ENCODE results near the gene DNAJC5. TPM values are rescaled to one million over a fixed set of nuclear protein-coding genes. Genes with fewer than 3 reads are reported as not detected.
"Not testable (repeated sequence)": the region's sequence is repeated elsewhere in the genome, so short reads cannot be mapped to it uniquely, and the experiment has no call there.

Gene DNAJC5
- polyA plus RNA-seq, 3 donors = 25.7 to 29.0 (median 28.7) TPM

DNA sequence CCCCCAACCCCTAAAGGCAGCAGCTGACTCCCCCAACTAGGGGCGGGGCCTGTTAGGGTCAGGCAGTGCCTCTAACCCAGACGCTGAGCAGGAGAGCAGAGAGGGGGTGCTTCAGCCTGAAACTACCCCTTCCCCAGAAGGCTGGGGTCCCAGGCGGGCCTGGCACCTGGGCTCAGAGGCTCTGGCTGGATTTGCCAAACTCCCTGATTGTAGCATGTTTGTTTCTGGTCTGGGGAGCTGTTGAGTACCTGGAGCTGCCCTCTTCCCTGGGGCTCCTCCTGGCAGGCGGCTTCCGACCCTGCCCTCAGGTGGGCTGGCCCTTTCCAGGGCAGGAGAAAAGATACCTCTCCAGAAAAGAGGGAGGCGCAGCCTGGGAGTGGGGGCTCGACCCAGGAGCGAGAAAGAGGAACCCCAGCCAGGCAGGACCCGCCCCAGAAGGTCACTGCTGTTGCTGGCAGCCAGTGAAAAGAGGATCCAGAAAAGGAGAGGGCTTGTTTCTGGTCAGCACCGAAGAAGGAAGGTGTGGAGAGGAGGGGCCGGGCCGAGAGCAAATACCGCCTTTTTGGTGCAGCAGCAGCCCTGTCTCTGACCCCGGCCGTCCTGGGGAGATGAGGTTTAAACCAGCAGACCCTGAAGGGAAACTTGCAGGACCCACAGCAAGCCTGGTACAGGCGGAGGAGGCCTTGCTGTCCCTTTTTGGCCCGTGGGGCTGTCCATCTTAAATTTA lies 34.4 kb upstream of the DNAJC5 start:
- DNase-seq (ENCODE audit: low read depth in 3 of 3, low spot score in 2 of 3) = no peak

DNA sequence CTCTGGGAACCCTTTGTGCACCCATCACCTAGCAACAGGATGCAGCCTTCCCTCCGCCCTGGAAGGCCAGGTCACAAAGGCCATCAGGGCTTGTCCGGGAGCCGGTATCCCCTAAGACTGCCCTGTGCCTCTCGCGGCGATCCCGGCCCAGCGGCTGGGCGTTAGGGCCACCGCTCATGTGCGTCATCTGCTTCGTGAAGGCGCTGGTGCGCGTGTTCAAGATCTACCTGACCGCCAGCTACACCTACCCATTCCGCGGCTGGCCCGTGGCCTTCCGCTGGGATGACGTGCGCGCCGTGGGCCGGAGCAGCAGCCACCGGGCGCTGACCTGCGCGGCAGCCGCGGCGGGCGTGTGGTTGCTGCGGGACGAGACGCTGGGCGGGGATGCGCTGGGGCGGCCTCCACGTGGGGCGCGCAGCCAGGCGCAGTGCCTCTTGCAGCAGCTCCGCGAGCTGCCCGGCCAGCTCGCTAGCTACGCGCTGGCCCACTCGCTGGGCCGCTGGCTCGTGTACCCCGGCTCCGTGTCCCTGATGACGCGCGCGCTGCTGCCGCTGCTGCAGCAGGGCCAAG lies 33.5 kb upstream of the DNAJC5 start, which contains the start of gene ABHD16B:
Gene ABHD16B (plus strand): TSS at position 134 of the 570 bp plus-strand sequence. CDS start 43 bp downstream, at position 177.
- no peak for DNase-seq (ENCODE audit: low read depth in 3 of 3, low spot score in 2 of 3)

DNA sequence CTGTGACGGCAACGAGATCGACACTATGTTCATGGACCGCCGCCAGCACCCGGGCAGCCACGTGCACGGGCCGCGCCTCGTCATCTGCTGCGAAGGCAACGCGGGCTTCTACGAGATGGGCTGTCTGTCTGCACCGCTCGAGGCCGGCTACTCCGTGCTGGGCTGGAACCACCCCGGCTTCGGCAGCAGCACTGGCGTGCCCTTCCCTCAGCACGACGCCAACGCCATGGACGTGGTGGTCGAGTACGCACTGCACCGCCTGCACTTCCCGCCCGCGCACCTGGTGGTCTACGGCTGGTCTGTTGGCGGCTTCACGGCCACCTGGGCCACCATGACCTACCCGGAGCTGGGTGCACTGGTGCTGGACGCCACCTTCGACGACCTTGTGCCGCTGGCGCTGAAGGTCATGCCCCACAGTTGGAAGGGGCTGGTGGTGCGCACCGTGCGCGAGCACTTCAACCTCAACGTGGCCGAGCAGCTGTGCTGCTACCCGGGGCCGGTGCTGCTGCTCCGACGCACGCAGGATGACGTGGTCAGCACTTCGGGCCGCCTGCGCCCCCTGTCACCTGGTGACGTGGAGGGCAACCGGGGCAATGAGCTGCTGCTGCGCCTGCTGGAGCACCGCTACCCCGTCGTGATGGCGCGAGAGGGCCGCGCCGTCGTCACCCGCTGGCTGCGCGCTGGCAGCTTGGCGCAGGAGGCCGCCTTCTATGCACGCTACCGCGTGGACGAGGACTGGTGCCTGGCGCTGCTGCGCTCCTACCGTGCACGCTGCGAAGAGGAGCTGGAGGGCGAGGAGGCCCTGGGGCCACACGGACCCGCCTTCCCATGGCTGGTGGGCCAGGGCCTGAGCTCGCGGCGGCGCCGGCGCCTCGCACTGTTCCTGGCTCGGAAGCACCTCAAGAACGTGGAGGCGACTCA lies 32.7 kb upstream of the DNAJC5 start:
- no peak for DNase-seq (ENCODE audit: low read depth in 3 of 3, low spot score in 2 of 3)

DNA sequence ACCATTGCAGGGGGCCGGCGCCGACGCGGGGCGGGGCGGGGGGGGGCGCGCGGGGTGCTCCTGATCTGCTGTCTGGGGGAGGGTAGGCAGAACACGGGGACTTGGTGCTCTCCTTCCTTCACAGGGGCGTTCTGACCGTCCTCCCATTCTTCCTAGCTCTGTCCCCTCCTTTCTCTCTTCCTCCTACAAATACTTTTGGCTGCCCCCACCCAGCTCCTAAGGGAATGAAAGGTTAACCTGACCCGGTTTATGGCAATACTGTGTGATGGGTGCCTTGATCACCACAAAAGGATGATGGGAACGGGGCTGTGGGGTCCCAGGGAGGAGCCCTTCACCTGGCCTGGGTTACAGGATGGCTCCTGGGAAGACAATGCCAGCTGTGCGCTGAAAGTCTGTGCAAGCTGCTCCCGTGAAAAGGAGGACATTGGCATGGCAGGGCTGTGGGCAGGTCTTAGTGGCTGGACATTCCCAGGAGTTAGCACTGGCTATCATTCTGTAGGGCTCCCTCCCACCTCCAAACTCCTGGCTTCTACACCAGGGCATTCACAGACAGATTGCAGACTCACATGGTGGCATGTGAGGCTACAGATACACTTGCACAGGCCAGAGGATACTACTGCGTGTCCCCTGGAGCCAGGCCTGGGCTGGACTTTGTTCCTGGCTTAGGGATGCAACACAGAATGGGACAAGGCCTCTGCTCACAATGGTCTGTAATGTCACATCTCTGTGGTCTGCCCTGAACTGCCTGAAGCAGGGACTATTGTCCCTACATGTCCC lies 31.7 kb upstream of the DNAJC5 start:
- no peak for DNase-seq (ENCODE audit: low read depth in 3 of 3, low spot score in 2 of 3)

DNA sequence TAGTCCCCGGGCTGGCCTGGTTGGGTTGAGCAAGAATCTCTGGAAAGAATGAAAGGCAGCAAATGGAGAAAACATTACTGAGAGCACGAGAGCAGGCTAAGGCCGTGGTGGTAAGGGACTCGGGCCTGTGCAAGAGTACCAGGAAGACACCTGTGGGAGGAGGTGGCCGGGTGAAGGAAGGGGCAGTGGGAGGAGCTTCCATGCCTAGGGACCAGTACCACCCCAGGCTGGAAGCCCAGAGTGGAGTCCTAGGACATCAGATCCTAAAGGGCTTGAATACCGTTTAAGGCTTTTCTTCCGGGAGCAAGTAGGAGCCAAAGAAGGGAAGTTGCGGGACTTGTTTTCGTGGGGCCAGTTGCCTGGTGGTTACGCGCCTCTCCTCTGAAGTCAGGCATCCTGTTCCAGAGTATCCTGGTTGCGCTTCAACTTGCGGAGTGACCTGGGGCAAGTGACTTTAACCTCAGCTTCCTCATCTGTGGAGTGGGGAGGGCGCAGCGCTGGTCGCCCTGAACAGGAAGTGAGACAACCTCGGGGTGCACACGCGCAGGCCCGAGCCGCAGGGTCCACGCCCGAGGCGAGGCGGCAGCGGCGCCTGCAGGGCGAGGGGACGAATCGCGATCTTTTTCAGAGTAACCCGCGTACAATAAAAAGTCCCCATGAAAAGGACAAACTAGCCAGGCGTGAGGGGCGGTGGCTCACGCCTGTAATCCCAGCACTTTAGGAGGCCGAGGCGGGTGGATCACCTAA lies 31.0 kb upstream of the DNAJC5 start:
- no peak for DNase-seq (ENCODE audit: low read depth in 3 of 3, low spot score in 2 of 3)

DNA sequence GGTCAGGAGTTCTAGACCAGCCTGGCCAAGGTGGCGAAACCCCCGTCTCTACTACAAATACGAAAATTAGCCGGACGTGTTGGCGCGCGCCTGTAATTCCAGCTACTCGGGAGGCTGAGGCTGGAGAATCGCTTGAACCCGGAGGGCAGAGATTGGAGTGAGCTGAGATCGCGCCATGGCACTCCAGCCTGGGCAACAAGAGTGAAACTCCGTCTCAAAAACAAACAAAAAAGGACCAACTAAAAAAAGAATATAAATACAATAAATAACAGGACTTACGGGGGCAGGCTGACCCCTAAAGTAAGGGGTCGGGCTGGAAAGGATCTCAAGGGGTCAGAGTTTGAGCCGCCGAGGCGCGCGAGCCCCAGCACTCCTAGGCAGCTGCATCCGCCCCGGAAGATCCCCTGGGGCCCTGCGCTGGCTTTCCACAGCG lies 30.4 kb upstream of the DNAJC5 start:
- DNase-seq (ENCODE audit: low read depth in 3 of 3, low spot score in 2 of 3) = no peak

DNA sequence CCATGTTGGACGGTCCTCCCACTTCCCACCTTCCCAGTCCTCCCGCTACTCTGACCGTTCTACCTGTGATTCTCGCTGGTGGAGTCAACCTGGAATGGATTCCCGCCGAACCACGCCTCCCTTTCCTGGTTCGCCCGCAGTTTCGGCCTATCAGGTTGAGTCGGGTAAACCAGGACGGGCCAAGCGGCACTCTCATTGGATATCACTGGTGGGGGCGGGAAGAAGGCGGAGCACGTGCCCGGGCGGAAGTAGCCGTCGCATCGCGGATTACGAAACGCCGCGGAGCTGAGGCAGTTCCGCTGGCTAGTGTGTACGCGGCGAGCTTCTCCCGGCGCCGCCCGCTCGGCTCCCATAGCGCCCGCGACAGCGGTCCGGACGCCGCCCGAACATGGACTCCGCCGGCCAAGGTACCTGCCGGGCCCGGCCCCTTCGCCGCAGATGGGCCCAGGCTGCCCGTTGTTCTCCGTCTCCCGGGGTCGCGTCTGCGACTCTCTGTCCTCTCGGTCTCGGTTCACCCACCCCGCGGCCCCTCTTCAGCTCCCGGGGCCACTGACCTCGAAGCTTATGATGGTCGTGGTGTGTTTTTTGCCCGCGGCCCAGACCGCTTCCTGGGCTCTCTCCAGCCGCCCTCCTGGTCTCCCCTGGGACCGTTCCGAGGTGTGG lies 29.8 kb upstream of the DNAJC5 start, which contains the start of gene TPD52L2:
Gene TPD52L2 (plus strand): TSS at position 293 of the 663 bp plus-strand sequence. CDS start 96 bp downstream, at position 389.
- DNase-seq (ENCODE audit: low read depth in 3 of 3, low spot score in 2 of 3) = peak; percentile 92 to 98 (median 96)

DNA sequence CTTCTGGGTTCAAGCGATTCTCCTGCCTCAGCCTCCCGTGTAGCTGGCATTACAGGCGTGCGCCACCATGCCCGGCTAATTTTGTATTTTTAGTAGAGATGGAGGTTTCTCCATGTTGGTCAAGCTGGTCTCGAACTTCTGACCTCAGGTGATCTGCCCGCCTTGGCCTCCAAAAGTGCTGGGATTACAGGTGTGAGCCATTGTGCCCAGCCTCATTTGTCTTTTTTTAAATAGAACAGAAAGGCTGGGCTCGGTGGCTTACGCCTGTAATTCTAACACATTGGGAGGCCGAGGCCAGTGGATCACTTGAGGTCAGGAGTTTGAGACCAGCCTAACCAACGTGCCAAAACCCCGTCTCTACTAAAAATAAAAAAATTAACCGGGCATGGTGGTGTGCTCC lies 27.9 kb upstream of the DNAJC5 start:
- DNase-seq (ENCODE audit: low read depth in 3 of 3, low spot score in 2 of 3) = not testable (repeated sequence)

DNA sequence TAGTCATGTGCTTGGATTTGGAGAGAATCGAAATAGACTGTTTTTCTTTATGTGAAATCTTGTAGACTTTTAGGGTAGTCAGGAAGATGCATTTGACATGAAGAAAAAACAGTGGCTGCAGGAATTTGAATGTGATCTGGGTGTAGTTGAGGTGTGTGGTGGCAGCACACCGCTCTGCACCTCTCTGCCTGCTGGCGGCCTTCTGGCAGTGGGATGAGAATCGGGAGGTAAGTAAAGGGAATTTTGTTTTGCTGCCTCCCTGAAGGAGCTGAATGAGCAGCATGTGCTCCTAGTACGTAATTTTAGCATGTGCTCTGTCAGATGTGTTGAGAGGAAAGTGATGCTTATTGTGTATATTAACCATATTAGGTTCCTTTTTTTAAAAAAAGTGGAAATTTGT lies 26.7 kb upstream of the DNAJC5 start:
- no peak for DNase-seq (ENCODE audit: low read depth in 3 of 3, low spot score in 2 of 3)

DNA sequence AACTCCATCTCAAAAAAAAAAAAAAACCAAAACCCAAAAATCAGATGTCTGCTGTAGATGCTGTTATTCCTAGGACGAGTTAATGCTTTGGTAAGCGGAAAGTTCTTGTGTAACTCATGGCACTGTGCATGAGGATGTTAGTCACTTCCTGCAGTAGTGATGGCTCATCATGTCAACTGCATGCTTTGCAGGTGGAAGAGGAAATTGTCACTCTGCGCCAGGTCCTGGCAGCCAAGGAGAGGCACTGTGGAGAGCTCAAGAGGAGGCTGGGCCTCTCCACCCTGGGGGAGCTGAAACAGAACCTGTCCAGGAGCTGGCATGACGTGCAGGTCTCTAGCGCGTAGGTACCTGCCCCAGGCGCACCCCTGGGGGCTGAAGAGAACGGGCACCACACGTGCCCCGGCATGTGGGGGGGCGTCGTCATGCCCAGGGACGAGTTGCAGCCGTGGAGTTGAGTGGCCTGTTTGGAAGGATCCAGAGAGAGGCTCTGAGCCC lies 21.4 kb upstream of the DNAJC5 start:
- no peak for DNase-seq (ENCODE audit: low read depth in 3 of 3, low spot score in 2 of 3)

DNA sequence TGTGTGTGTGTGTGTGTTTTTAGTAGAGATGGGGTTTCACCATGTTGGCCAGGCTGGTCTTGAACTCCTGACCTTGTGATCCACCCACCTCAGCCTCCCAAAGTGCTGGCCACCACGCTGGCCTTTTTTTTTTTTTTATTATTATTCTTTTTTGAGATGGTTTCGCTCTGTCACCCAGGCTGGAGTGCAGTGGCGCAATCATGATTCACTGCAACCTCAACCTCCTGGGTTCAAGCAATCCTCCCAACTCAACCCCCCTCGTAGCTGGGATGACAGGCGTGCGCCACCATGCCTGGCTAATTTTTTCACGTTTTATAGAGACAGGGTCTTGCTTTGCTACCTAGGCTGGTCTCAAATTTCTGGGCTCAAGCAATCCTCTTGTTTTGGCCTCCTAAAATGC lies 20.7 kb upstream of the DNAJC5 start:
- DNase-seq (ENCODE audit: low read depth in 3 of 3, low spot score in 2 of 3) = not testable (repeated sequence)

DNA sequence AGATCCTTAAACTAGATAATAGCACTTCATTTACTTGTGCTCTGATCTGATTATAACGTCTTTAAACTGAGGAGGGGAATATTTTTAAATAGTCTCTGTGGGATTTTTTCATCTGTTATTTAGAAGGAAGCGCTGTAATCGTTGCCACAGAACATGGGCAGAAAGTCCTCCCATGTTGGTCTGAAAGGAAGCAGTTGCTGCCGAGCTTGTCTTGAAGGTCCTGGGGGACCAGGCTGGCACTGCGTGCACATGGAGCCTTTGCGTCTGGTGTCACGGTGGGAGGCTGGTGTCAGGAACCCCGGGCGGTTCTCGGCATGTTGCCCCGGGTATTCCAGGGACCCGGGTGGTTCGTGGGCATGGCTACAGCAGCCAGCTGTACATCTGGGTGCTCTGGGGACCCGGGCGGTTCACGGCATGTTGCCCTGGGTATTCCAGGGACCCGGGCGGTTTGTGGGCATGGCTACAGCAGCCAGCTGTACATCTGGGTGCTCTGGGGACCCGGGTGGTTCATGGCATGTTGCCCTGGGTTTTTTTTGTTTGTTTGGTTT lies 18.4 kb upstream of the DNAJC5 start:
- no peak for DNase-seq (ENCODE audit: low read depth in 3 of 3, low spot score in 2 of 3)

DNA sequence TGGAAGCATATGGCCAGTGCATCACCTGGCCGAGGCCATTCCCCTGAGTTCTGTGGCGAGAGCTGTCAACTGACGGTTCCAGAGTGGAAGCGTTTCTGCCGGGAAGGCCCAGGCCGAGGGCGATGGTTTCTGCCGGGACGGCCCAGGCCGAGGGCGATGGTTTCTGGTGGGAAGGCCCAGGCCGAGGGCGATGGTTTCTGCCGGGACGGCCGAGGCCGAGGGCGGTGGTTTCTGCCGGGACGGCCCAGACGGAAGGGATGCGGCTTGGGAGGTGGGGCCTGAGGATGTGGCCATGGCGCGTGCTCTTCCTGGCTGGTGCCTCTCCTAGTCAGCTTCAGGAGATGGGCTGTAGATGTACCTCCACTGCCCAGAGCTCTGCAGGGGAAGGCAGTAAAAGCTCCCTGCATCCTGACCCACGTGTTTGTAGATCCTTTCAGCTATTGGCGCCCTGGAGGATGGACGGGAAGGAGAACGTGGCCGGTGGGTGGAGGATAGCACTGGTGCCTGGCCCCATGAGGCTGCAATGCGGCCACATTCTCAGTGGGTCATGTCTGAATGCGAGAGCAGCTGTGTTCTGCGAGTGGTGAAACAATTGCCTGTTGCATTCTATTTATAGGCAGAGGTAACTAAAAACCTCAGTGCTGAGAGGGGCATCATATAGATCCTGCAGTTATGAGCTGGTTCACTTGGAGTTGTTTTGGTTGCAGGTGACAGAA lies 17.0 kb upstream of the DNAJC5 start:
- DNase-seq (ENCODE audit: low read depth in 3 of 3, low spot score in 2 of 3) = no peak

DNA sequence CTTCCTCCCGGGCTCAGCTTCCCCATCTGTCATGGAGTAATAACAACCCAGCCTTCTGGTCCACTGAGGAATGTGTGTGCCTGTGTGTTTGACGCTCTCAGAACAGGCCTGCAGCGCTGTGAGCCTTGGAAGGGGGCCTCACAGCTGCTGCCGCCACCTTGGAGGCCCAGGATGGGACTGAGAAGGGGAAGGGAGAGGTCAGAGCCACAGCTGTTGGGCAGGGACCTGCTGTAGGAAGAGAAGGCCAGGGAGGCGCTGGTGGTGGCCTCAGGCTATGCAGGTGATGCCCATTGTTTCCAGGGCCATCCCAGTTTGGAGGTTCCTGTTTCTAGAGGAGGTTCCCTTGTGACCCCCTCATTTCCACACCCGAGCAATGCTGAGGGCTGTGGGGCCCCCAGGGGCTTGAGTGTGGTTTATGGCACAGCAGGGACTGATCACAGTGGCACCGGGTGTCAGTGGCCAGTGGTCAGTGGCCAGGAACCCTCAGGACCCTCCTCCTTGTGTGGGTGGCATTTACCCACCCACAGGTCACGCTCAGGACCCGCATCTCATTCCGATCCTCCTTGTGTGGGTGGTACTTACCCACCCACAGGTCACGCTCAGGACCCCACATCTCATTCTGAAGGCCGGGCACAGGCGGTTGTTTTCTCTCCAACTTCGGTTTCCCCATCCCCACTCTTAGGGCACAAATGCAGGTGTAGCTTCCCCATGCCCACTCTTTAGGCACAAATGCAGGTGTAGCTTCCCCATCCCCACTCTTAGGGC lies 15.8 kb upstream of the DNAJC5 start:
- no peak for DNase-seq (ENCODE audit: low read depth in 3 of 3, low spot score in 2 of 3)

DNA sequence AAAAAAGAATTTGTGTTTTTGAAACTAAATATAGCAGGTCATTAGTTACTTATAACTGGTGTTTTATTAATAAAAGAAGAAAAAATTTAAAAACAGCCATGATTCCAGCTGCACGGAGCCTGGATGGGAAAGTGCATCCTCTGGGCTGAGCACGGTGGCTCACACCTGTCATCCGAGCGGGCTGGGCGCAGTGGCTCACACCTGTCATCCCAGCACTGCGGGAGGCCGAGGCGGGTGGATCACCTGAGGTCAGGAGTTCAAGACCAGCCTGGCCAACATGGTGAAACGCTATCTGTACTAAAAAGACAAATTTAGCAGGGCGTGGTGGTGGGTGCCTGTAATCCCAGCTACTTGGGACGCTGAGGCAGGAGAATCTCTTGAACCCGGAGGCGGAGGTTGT lies 14.0 kb upstream of the DNAJC5 start:
- not testable (repeated sequence) for DNase-seq (ENCODE audit: low read depth in 3 of 3, low spot score in 2 of 3)

DNA sequence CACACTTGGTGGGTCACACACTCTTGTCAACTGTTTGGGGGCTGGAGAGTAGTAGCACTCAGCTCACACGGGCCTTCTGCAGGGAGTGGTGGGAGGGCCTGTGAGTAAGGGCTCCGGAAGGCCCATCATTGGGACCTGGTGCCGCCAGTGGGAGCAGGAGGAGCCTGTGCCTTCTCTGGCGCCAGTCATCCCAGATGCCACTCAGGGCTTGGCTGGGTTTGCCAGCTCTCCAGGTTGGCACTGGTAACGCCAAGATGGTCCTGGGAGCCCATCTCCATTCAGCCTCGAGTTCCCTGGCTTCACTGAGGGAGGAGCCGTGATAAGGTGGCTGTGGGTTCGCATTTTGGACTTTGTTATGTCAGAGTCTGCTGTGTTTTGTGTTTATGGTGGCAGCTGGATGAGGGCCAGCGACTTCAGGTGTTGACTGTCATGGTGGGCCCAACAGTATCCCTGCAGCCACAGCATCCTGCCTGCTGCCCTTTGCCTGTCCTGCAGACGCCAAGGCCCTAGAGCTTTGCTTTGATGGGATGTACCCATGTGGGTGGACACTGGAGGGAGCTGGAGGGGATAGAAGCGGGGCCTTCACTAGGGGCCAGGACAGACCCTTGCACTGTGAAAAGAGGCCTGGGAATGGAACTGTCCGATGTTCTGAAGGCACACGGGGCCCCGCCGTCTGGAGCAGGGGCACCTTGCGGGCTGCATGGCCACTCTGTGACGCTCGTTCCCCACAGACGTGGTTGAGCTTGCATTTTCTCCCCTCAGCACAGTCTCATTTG lies 13.3 kb upstream of the DNAJC5 start:
- no peak for DNase-seq (ENCODE audit: low read depth in 3 of 3, low spot score in 2 of 3)
